HCT116 (cell line): Measurements from ENCODE around the gene ANKRD24. TPM values are rescaled to one million over a fixed set of nuclear protein-coding genes. Genes with fewer than 3 reads are reported as not detected.

Experiments
- ATAC-seq: fragments of 200-7000 bp; cut with Tn5 transposase; 2 replicates; pipeline ENCODE4 v1.9.1; 2020; ENCODE audit warnings: mild to moderate bottlenecking, moderate library complexity
- BruUV-seq: library from RNA; stranded (reverse); fragments of 400-500 nt; replicated peaks from 2 replicates; lab custom pipeline; 2021; lab: Mats Ljungman, UMichigan
- CTCF ChIA-PET: fragments of 300-600 bp; sonication (Branson Sonifier 250); formaldehyde crosslinking; loops from one replicate; lab custom pipeline; 2021; ENCODE audit warnings: antibody characterized with exemption; lab: Charles Lee
- POLR2A ChIA-PET: fragments of 300-600, 350-600 bp; sonication (Branson Sonifier 250); formaldehyde crosslinking; loops from one replicate; lab custom pipeline; 2021; ENCODE audit warnings: antibody characterized with exemption; lab: Charles Lee
- RAD21 ChIA-PET, 2 experiments: fragments of 300-600 bp; sonication (Branson Sonifier 250); formaldehyde crosslinking; loops; one replicate each; lab custom pipeline; 2023; ENCODE audit warnings: low total read pairs in 2 of 2; ENCODE audit not compliant: uncharacterized antibody in 2 of 2, unreplicated experiment in 2 of 2, low non-redundant PET in 1 of 2; lab: Charles Lee
- DNase-seq: peaks from one replicate; pipeline ENCODE4 v3.0.0-alpha.2; 2010; ENCODE audit warnings: low read depth, low spot score
- H2AFZ ChIP-seq: fragments of 200-600 bp; shearing (Covaris generic), sonication (generic); 2 replicates; pipeline ENCODE4 v1.6.1; 2017; ENCODE audit warnings: low read depth, mixed run types, mixed read lengths, antibody characterized with exemption, low read length; ENCODE audit not compliant: poor library complexity, severe bottlenecking
- H3K27ac ChIP-seq: 2 replicates; pipeline ENCODE4 v1.5.1; 2012; ENCODE audit warnings: low read depth, low read length
- H3K27me3 ChIP-seq: fragments of 200-600 bp; sonication (generic); 2 replicates; pipeline ENCODE4 v1.6.1; 2016; ENCODE audit warnings: mixed run types, low read length, mixed read lengths; ENCODE audit not compliant: insufficient read depth
- H3K36me3 ChIP-seq, 2 experiments: fragments of 200-500 bp in 1 of 2; fragments of 200-600 bp in 1 of 2; sonication (Bioruptor generic) in 1 of 2; sonication (generic) in 1 of 2; 2 replicates each; pipeline versions ENCODE4 v1.5.1 to v1.6.1; 2014 to 2016; ENCODE audit warnings: low read length in 2 of 2, inconsistent platforms in 1 of 2, mixed read lengths in 1 of 2, mixed run types in 1 of 2; ENCODE audit not compliant: insufficient read depth in 2 of 2, control insufficient read depth in 1 of 2
- H3K4me1 ChIP-seq, 2 experiments: fragments of 200-600 bp in 1 of 2; sonication (generic) in 1 of 2; 2 replicates each; pipeline versions ENCODE4 v1.5.1 to v1.6.1; 2012 to 2017; ENCODE audit warnings: low read length in 2 of 2, inconsistent platforms in 1 of 2, mild to moderate bottlenecking in 1 of 2, mixed read lengths in 1 of 2, mixed run types in 1 of 2, moderate library complexity in 1 of 2; ENCODE audit not compliant: insufficient read depth in 2 of 2, control insufficient read depth in 1 of 2
- H3K4me2 ChIP-seq: fragments of 200-600 bp; sonication (generic); 2 replicates; pipeline ENCODE4 v1.6.1; 2017; ENCODE audit warnings: mixed run types, low read length, mixed read lengths
- H3K4me3 ChIP-seq, 2 experiments: fragments of 200-600 bp in 1 of 2; sonication (generic) in 1 of 2; replicated peaks in 1 of 2; 2 replicates each; pipeline ENCODE4 v1.5.1; 2011 to 2016; ENCODE audit warnings: low read length in 2 of 2, control low read depth in 1 of 2, low read depth in 1 of 2, mild to moderate bottlenecking in 1 of 2, mixed read lengths in 1 of 2, mixed run types in 1 of 2
- H3K79me2 ChIP-seq: fragments of 200-600 bp; sonication (generic); 2 replicates; pipeline ENCODE4 v1.6.1; 2017; ENCODE audit warnings: mild to moderate bottlenecking, mixed run types, low read length, moderate library complexity, mixed read lengths; ENCODE audit not compliant: insufficient read depth
- H3K9ac ChIP-seq: fragments of 200-600 bp; sonication (generic); 2 replicates; pipeline ENCODE4 v1.6.1; 2016; ENCODE audit warnings: low read length, mixed read lengths
- H3K9me2 ChIP-seq: fragments of 200-600 bp; sonication (generic), shearing (Covaris generic); 2 replicates; pipeline ENCODE4 v1.6.1; 2017; ENCODE audit warnings: mixed run types, mild to moderate bottlenecking, moderate library complexity; ENCODE audit not compliant: insufficient read depth
- H3K9me3 ChIP-seq, 2 experiments: fragments of 200-500 bp in 1 of 2; fragments of 200-600 bp in 1 of 2; sonication (Bioruptor generic) in 1 of 2; sonication (generic) in 1 of 2; 2 replicates each; pipeline ENCODE4 v1.6.1; 2014 to 2017; ENCODE audit warnings: low read length in 2 of 2, mixed read lengths in 2 of 2, inconsistent platforms in 1 of 2, low read depth in 1 of 2, mild to moderate bottlenecking in 1 of 2, mixed run types in 1 of 2, moderate library complexity in 1 of 2; ENCODE audit not compliant: control insufficient read depth in 1 of 2, insufficient read depth in 1 of 2
- H4K20me1 ChIP-seq: fragments of 200-600 bp; sonication (generic), shearing (Covaris generic); 2 replicates; pipeline ENCODE4 v1.6.1; 2017; ENCODE audit warnings: mixed run types, mild to moderate bottlenecking, moderate library complexity; ENCODE audit not compliant: insufficient read depth
- EGR1 ChIP-seq: IDR thresholded peaks from 2 replicates; pipeline ENCODE4 v1.6.1; 2012; ENCODE audit warnings: low read depth
- ZBTB33 ChIP-seq: IDR thresholded peaks from 2 replicates; pipeline ENCODE4 v1.6.1; 2011; ENCODE audit warnings: mild to moderate bottlenecking, low read length, moderate library complexity; ENCODE audit not compliant: insufficient replicate concordance; ENCODE audit errors: extremely low read depth
- intact Hi-C: fragments of 100-400 bp; cut with micrococcal nuclease; formaldehyde crosslinking; loops from 2 replicates; pipeline ENCODE4 v1.10.0; 2022
- total RNA-seq: library from RNA; stranded (reverse); gene quantifications from one replicate; pipeline ENCODE4 v1.2.1, GENCODE V29; 2021; ENCODE audit not compliant: unreplicated experiment

Gene ANKRD24
- total RNA-seq, 1 experiment from 2014 or later = 1.7 TPM

GRCh38 chr19:4196009-4196408 lies 13.5 kb downstream of the ANKRD24 start:
- BruUV-seq = no TSS peak
- intact Hi-C loops = no loop called here
- CTCF ChIA-PET = no interaction called here

GRCh38 chr19:4196587-4197148 lies 14.2 kb downstream of the ANKRD24 start:
- no TSS peak for BruUV-seq
- Histone ChIP-seq H3K36me3 (no peaks in the 10 kb centered on the region), H3K4me1 (peaks cover 5 to 17% of the 10 kb centered on the region in 2 experiments; a peak in 3 of 4 replicates), H3K4me2 (no peak overlapping the region), H3K27me3 (peaks cover 3% of the 10 kb centered on the region; the same call in 1 of the 2 replicates), H3K79me2 (no peaks in the 10 kb centered on the region), H3K9ac (no peak overlapping the region), H4K20me1 (no peaks in the 10 kb centered on the region), H2AFZ (no peak overlapping the region), H3K9me3 (no peaks in the 10 kb centered on the region), H3K27ac (no peak overlapping the region), H3K9me2 (no peaks in the 10 kb centered on the region), H3K4me3 (no peak overlapping the region)
- ATAC-seq (no peak), DNase-seq (no peak)
- ChIA-PET CTCF (no interaction called here), POLR2A (no interaction called here), RAD21 (no interaction called here)
- intact Hi-C loops = no loop called here
- no peak for TF ChIP-seq ZBTB33

More at GRCh38 chr19:4196009-4196408, 13.5 kb downstream of the ANKRD24 start:
- no peak overlapping the region for H3K9ac ChIP-seq
- TF ChIP-seq EGR1 = no peak
- ATAC-seq (no peak), DNase-seq (no peak)
- ChIA-PET RAD21 (no interaction called here), POLR2A (interaction anchor here (0.6 kb wide), 1 partner anchor 224 kb away, joined by 5 read pairs; no protein-coding TSS in a partner anchor)
- no peak overlapping the region for H2AFZ ChIP-seq
- no peaks in the 10 kb centered on the region for H4K20me1 ChIP-seq
- no peaks in the 10 kb centered on the region for H3K9me2 ChIP-seq
- H3K4me2 ChIP-seq = no peak overlapping the region
- no peak overlapping the region for H3K4me3 ChIP-seq
- peaks cover 3% of the 10 kb centered on the region; the same call in 1 of the 2 replicates for H3K27me3 ChIP-seq
- H3K36me3 ChIP-seq = no peaks in the 10 kb centered on the region
- H3K4me1 ChIP-seq = peaks cover 5 to 17% of the 10 kb centered on the region in 2 experiments; a peak in 3 of 4 replicates
- H3K79me2 ChIP-seq = no peaks in the 10 kb centered on the region
- H3K9me3 ChIP-seq = no peaks in the 10 kb centered on the region
- H3K27ac ChIP-seq = no peak overlapping the region
